Brain microvascular endothelial cell (primary cell): ENCODE results near the gene DOCK1.
"Not testable (repeated sequence)": the region's sequence is repeated elsewhere in the genome, so short reads cannot be mapped to it uniquely, and the experiment has no call there.

ENCODE experiments used
- DNase-seq: peaks from one replicate; pipeline ENCODE4 v3.0.0-alpha.2; 2020
- H3K27ac ChIP-seq: fragments of 250-450 bp; sonication (Bioruptor Pico); 2 replicates; pipeline ENCODE4 v1.5.1; 2020; ENCODE audit warnings: mild to moderate bottlenecking, moderate library complexity
- H3K27me3 ChIP-seq: fragments of 250-450 bp; sonication (Bioruptor Pico); replicated peaks from 2 replicates; pipeline ENCODE4 v1.5.1; 2020; ENCODE audit warnings: mild to moderate bottlenecking
- H3K36me3 ChIP-seq: fragments of 250-450 bp; sonication (Bioruptor Pico); replicated peaks from 2 replicates; pipeline ENCODE4 v1.5.1; 2020; ENCODE audit warnings: mild to moderate bottlenecking
- H3K4me3 ChIP-seq: 2 replicates; pipeline ENCODE4 v1.5.1; 2011; ENCODE audit warnings: low read depth, mild to moderate bottlenecking, control low read depth, low read length, moderate library complexity
- in situ Hi-C: cut with HindIII; loops from 2 replicates; pipeline ENCODE4 v1.10.0; 2017; ENCODE audit warnings: low sequenced_read_pairs, low pct_ligation_motif_present
- TF ChIP-seq, protein P1 (sequence below): IDR thresholded peaks from 2 replicates; pipeline ENCODE4 v1.5.1; 2011; ENCODE audit warnings: low read depth, mild to moderate bottlenecking, moderate library complexity, low read length, control low read depth, inconsistent platforms; ENCODE audit errors: missing control alignments

Gene DOCK1

DNA sequence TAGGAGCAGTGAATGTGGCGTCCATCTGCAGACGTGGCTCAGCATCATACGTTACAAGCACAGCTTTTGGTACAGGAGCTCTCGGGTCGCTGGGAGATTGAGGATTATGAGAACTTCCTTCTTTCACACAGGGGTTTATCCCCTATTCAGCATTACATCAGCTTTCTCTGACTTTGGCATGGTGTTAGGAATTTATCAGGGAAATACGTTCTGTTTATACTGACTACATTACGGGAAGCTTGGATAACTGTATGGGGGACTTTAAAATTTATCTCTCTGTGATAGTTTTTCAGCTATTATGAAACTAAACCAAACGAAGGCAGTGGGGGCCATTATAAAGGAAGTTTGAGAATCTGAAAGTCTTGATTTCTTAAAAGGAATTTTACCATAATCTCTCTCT, 401.3 kb downstream of the DOCK1 start:
- in situ Hi-C loops, result no loop called here
- no peak overlapping the region for H3K27ac ChIP-seq
- TF ChIP-seq, protein P1, sequence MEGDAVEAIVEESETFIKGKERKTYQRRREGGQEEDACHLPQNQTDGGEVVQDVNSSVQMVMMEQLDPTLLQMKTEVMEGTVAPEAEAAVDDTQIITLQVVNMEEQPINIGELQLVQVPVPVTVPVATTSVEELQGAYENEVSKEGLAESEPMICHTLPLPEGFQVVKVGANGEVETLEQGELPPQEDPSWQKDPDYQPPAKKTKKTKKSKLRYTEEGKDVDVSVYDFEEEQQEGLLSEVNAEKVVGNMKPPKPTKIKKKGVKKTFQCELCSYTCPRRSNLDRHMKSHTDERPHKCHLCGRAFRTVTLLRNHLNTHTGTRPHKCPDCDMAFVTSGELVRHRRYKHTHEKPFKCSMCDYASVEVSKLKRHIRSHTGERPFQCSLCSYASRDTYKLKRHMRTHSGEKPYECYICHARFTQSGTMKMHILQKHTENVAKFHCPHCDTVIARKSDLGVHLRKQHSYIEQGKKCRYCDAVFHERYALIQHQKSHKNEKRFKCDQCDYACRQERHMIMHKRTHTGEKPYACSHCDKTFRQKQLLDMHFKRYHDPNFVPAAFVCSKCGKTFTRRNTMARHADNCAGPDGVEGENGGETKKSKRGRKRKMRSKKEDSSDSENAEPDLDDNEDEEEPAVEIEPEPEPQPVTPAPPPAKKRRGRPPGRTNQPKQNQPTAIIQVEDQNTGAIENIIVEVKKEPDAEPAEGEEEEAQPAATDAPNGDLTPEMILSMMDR, result no peak

DNA sequence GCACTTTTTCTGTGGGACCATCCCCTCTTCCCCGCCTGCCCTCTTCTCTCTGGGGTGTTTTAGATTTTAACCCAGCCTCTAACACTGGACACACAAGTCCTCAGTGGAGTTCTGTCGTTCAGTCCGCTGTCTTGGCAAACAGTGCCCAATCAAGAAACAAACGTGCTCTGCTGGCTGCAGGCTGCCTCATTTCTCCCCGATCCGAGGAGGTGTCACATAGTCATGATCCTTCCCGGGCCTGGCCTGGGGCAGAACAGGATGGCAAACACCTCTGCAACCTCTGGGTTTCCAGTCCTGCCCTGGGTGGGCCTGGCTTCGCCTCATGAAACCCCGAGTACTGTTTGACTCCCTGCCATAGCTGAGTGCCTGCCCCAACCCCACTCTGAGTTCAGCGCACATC, 402.1 kb downstream of the DOCK1 start:
- Histone ChIP-seq H3K4me3 (no peak overlapping the region), H3K36me3 (no peaks in the 10 kb centered on the region), H3K27me3 (no peaks in the 10 kb centered on the region), H3K27ac (no peak overlapping the region)
- TF ChIP-seq, protein P1, result no peak
- in situ Hi-C loops, result no loop called here
- no peak for DNase-seq

More for the DNA sequence above, 401.3 kb downstream of the DOCK1 start:
- no peaks in the 10 kb centered on the region for H3K36me3 ChIP-seq
- H3K4me3 ChIP-seq, result no peak overlapping the region
- no peak for DNase-seq
- H3K27me3 ChIP-seq, result no peaks in the 10 kb centered on the region

DNA sequence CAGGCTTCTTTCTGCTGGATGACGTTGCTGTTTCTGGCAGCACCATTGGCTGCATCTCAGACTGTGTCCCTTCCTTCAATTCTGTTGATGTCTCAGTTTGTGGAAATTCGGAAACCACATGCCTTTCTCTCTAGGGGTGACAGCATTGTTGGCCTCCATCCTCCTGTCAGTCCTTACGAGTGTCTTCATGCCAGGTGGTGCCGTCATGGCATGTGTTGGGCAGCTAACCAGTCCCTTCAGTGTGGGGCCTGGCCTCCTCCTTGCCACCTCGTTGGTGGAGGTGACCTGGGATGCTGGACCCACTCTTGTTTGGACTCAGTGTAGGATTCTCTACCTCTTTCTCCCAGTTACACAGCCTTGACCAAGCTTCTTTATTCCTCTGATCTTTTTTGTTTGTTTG, 402.8 kb downstream of the DOCK1 start:
- in situ Hi-C loops, result no loop called here
- DNase-seq, result no peak
- TF ChIP-seq, protein P1, result no peak
- Histone ChIP-seq H3K4me3 (no peak overlapping the region), H3K27me3 (no peaks in the 10 kb centered on the region), H3K36me3 (no peaks in the 10 kb centered on the region), H3K27ac (no peak overlapping the region)

DNA sequence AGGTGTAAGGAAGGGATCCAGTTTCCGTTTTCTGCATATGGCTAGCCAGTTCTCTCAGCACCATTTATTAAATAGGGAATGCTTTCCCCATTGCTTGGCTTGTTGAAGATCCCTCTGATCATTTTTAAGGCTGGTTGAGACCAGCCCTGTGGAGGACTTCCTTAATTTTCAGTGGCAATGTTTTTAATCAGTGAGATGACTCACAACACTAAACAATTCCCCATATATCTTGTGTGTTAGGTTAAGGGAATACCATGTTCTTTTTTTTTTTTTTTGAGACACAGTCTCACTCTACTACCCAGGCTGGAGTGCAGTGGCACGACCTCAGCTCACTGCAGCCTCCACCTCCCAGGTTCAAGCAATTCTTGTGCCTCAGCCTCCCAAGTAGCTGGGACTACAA, 404.4 kb downstream of the DOCK1 start:
- H3K36me3 ChIP-seq, DNase-seq: not testable (repeated sequence)

DNA sequence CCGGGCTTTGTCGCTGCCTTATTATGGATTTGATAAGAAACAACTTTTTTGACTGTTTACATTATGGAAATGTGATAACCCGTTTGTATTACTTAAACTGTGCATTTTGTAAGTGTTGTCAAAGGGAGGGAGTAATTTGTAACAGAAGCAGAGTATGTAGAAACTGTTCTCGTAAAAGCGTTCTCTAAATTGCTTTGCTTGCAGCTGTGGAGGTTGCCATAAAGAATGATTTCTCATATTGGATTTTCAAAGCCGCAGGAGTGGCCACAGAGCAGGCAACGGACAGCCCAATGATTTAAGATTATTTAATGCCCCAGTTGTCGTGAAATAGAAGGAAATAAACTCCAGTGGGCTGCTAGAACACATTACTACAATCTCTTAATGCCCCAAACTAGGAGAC, 405.2 kb downstream of the DOCK1 start:
- H3K4me3 ChIP-seq, result no peak overlapping the region
- in situ Hi-C loops, result no loop called here
- no peak for DNase-seq

More for the DNA sequence above, 404.4 kb downstream of the DOCK1 start:
- H3K27me3 ChIP-seq, H3K27ac ChIP-seq, in situ Hi-C loops, H3K4me3 ChIP-seq: not testable (repeated sequence)

GRCh38 chr10:127310923-127311322, 405.7 kb downstream of the DOCK1 start:
- H3K36me3 ChIP-seq, result no peaks in the 10 kb centered on the region
- no peak overlapping the region for H3K27ac ChIP-seq
- in situ Hi-C loops, result no loop called here
- H3K27me3 ChIP-seq, result no peaks in the 10 kb centered on the region
- DNase-seq, result no peak
- TF ChIP-seq, protein P1, result no peak
- no peak overlapping the region for H3K4me3 ChIP-seq

More for the DNA sequence above, 405.2 kb downstream of the DOCK1 start:
- H3K27me3 ChIP-seq, result no peaks in the 10 kb centered on the region
- TF ChIP-seq, protein P1, result no peak
- no peak overlapping the region for H3K27ac ChIP-seq
- no peaks in the 10 kb centered on the region for H3K36me3 ChIP-seq
